Esophagus mucosa (tissue), 1 donor: Measurements from ENCODE around the gene NEBL. TPM values are rescaled to one million over a fixed set of nuclear protein-coding genes. Genes with fewer than 3 reads are reported as not detected.
"Not testable (repeated sequence)": the region's sequence is repeated elsewhere in the genome, so short reads cannot be mapped to it uniquely, and the experiment has no call there.

Experiments
- ATAC-seq: fragments of 200-7000 bp; cut with Tn5 transposase; one replicate; pipeline ENCODE4 v1.9.1; 2020
- total RNA-seq: library from RNA; stranded (reverse); gene quantifications from one replicate; pipeline ENCODE4 v1.2.4, GENCODE V29; 2023
- donor health status: DM: yes; HTN: yes; CAD: no.

The NEBL gene, protein sequence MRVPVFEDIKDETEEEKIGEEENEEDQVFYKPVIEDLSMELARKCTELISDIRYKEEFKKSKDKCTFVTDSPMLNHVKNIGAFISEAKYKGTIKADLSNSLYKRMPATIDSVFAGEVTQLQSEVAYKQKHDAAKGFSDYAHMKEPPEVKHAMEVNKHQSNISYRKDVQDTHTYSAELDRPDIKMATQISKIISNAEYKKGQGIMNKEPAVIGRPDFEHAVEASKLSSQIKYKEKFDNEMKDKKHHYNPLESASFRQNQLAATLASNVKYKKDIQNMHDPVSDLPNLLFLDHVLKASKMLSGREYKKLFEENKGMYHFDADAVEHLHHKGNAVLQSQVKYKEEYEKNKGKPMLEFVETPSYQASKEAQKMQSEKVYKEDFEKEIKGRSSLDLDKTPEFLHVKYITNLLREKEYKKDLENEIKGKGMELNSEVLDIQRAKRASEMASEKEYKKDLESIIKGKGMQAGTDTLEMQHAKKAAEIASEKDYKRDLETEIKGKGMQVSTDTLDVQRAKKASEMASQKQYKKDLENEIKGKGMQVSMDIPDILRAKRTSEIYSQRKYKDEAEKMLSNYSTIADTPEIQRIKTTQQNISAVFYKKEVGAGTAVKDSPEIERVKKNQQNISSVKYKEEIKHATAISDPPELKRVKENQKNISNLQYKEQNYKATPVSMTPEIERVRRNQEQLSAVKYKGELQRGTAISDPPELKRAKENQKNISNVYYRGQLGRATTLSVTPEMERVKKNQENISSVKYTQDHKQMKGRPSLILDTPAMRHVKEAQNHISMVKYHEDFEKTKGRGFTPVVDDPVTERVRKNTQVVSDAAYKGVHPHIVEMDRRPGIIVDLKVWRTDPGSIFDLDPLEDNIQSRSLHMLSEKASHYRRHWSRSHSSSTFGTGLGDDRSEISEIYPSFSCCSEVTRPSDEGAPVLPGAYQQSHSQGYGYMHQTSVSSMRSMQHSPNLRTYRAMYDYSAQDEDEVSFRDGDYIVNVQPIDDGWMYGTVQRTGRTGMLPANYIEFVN
- 30.1 TPM for total RNA-seq

DNA sequence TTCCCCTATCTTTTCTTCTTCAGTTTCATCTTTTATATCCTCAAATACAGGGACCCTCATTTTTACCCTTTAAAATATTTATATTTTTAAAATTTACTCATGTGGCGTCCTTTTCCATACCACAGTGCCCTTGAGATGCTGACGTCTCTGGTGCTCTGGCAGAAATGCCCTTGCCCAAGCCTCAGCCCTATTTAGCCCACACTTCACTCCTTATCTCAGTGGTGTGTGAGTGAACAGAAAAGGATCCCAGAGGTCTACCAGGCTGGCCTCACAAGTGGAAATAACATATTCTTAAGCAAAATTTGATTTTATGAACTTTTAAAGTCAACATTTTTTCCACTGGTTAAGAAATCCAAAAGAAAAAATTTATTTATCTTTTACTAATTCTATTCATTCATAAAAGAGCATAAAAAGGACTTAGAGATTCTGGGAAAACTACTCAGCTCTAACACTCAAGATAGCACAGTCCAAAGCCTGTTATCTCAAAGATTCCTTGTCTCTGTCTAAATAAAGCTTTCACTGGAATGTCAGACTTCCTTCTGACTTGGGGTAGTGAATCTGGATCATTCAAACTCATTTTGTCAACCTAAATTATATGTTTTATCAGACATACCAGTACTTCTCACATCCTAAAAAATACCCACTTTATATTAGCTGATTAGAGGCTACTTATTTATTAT lies at the start of gene NEBL:
Gene NEBL, minus strand, starts transcription at position 166 of the 680 bp plus-strand sequence. Its CDS starts 106 bp downstream, at position 60.
- ATAC-seq = no peak

DNA sequence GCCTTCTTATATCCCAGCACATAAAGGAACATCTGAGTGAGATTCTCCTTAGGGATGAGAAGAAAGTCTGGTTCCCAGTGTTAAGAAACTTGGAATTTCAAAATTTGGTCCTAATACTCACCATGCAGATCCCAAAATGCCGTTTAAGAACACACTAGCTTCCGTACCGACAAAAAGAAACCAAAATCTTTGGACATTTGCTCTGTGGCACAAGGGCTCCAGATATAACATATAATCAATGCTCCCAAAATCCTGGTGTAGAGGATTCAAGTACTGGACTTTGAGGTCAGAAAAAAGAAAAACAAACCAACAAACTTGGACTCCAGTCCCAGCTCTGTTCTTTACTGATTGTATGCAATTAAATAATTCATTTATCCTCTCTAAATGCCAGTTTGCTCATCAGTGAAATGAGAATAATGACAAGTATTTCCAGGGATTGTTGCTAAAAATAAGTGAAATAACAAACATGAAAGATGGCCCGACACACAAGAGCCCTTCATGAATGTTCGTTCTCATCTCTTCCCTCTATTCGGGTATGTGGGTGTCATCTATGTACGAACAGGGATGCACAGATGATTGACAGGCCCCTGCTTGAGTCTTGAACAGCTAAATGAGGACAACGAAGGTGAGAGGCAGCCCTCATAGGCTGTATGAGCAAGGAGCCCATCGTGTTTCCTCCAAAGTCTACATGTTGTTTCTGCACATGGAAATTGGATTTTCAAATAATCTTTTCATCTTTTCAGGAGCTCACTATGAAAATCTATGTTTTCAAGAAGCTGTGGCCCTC lies 48.6 kb upstream of the NEBL start:
- ATAC-seq = no peak

DNA sequence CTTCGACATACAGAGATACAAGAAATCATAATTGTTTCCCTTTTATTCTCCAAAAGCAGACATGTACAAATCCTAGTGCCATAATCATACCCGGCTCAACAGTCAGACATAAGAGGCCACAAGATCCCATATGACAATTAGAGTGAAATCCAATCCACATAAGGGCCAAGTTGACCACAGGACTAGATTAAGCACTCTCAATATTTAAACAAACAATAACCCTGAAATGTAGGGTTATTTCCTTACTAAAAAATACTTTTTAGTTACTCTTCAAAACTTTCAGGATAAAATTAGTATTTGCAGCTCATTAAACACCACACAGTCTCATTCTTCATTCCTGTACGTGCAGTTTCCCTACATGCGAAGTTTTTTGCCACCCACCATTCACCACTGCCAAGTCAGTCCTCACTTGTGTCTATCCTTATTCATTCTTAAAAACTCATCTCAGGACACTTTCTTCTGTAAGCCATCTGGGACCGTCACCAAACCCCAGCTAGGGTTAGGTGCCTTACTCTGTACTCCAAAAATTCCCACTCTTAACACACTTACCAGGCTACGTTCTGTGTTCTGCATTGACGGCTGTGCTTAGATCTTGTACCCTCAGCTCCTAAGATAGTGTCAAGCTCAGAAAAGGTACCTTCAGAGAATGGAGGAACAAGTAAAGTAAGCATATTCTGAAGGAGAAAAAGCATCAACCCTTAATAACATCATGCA lies 47.8 kb upstream of the NEBL start:
- ATAC-seq = no peak

DNA sequence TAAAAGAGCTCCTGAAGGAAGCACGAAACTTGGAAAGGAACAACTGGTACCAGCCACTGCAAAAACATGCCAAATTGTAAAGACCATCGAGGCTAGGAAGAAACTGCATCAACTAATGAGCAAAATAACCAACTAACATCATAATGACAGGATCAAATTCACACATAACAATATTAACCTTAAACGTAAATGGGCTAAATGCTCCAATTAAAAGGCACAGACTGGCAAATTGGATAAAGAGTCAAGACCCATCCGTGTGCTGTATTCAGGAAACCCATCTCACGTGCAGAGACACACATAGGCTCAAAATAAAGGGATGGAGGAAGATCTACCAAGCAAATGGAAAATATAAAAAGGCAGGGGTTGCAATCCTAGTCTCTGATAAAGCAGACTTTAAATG lies 42.3 kb upstream of the NEBL start:
- ATAC-seq = not testable (repeated sequence)

DNA sequence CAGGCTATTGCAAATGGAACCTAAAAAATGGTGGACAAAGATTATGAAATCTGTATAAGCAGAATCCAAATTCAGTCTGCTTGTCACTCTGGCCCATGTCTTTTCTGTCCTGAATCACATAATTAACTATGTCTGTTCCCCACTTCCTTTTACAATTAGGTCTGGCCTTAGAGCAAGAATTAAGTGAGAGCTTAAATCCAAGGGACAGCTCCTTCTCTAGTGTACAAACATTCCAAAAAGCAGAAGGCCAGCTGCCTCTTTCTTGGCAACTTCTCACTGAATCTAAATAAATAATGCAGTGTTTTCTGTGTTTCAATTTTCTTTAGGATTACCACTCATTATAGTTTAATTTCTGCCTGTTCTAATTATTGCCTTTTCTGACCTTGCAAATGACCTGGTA lies 39.3 kb upstream of the NEBL start:
- no peak for ATAC-seq

DNA sequence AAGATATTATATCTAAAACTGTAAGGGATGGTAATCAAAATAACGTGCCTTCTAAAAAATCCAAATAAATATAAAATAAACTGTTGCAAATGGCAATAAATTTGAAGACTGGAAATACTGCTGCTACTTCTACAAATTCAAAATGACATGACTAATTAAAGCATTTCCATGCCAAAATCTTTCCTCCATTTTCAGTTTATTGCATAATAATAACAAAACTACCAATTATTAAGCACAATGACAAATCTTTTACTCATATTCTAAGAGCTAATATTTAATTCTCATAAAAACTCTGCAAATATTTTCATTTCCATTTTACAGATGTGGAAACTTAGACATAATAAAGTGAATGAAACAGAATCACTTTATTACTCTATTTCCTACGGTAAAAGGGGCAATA lies 38.8 kb upstream of the NEBL start:
- ATAC-seq = no peak

DNA sequence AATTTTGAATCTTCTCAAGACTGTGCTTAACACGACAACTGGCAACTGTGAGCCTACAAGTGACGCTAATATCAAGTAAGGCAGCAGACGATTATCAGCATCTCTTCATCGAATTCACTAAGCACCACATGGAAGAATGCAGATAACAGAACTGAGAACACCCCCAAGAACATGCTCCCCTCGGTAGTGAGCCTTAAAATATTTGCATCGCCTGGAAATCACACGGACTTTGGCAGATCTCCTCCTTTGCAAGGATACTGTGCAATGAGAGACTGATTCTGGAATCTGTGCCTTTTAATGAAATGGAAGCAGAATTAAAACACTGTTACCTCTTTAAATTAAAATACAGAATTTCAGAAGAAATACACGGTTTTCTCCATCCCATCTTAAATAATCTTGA lies 38.2 kb upstream of the NEBL start:
- ATAC-seq = no peak

DNA sequence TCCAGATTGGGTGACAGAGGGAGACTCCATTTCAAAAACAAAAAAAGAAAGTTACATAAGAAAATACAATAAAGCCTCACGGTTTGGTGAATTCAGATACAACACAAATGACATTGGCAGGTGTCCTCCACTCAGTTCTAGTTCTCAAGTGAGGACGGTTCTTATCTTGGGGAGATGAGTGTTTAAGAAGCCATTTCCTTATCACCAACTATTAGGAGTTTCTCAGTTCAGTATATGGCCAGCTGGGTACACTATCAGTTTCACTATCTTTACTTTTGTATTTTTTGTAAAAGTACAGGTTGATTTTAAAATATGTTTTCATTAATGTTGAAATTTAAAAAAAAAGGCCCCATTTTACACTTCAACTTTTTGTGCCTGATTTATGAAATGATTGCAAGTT lies 36.6 kb upstream of the NEBL start:
- ATAC-seq = no peak

DNA sequence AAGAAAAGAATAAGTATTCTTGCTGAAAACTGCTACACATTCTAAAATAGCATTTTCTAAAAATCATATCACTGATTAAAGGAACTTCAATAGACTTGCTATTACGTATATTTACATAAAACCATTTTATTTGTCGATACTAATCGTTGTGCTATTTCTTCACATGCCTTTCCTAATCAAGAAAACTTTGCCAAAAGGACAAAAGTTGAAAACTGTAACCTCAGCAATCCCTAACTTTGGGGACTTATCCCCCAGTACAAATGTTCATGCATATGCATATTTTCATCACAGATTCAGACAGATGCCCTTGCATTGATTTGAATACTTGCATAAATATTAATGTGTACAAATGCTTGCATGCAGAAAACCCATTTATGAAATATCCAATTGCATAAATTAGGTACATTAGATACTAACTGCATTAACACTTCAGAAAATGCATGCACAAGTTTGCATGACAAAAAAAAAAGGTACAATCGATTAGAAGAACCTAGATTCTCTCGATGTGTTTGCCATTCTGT lies 35.6 kb upstream of the NEBL start:
- ATAC-seq = no peak

DNA sequence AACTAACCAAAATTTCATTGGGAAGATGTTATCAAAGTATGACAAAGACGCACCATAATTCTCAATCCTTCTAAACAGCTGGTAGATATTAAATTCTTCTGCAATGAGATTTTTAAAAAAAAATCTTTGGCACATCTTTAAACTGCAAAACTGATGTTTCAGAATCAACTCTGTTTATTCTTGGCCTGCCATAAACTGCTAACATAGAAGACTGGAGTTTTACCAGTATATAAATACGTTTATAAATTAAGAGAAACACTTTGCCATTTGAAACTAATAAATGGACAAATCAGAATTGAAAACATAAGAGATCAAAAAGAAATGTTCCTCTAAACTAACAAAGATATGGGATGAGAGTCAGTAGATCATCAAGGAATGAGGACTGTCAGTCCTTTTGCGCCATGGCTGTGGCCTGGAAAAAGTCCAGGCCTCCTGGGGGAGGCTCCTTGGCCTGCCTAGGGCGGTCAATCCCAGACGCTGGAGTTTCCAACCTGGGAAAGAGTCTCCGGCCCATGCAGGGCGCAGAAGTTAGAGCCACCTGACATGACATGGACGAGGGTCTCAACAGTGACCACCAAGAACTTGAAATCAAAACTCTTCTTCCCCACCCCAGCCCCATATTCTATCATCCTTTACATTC lies 34.2 kb upstream of the NEBL start:
- ATAC-seq = no peak

DNA sequence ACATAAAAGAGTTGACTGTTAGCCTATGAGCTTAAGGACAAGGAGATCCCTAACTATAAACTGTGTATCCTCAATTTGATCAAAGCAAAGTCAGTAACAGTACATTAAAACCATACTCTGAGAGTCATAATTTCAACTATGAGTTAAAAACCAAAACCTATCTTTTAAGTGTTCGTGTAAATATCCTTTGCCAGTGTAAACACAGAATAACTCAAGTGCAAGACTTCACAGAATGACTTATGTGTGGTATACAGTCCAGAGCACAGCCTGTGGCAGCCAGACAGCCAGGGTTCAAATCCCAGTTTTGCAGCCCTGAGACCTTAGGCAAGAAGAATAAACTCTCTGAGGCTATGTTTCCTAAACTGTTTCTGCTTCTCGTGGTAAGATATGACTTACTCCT lies 30.3 kb upstream of the NEBL start:
- ATAC-seq = no peak

DNA sequence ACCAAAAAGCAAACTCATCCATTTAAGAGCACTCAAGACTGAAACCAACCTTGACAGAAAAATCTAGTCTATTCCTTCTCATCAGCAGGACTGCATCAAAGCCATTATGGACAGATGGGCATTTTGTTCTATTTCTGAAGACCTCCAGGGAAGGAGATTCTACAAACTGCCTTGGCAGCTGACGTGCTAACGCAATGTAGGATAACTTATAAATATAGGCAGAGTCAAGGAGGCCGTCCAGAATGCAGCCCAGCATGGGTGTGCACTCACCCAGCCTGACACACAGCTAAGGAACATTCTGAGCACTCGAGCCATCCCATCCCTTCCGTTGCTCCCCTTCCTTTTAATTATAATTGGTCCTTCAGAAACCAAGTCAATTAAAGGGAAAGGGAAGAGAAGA lies 25.3 kb upstream of the NEBL start:
- ATAC-seq = no peak

DNA sequence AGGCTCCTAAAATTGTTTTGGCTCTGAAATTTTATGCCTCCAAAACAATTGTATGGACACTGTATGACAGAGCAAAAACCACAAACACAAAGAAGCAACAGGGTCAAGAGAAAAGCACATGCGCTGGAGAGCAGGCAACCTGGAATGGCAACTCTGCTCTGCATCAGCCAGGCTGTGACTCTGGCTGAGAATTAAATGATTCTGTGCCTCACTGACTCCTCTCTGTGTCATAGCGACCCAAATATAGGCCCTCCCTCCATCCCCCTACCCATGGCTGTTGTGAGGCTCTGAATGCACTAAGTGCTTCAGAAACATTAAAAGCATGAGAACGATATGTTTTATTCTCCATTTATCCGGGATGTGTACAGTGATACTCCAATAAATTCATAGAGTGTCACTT lies 24.9 kb upstream of the NEBL start:
- no peak for ATAC-seq

DNA sequence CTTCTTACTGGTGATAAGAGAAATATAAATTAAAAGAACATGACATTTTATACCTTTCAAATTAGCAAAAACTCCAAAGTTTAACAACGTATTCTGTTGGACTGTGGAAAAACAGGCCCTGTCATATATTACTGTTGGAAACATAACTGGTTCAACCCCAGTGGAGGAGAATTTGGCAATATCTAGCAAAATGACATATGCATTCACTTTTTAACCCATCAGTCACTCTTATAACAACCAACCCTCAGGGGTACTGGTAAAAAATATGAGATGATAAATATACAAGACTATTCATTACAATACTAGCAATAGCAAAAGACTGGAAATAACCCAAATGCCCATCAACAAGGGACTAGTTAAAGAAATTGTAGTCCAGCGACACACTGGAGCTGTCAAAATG lies 22.9 kb upstream of the NEBL start:
- no peak for ATAC-seq

DNA sequence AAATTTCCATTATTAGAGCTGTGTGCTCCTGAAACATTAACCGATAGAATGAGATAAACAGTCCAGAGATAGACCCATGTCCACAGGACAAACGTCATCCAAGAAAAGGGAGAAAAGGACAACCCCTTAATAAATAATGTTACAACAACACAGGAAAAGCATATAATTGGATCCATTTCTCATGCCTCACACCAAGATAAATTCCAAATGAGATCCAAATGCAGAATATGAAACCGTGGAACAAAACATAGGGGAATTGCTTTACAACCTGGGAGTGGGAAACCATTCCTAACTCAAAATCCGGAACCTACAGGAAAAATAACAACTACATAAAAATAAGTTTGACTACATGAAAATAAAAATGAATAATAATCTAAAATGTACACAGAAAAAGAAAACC lies 22.4 kb upstream of the NEBL start:
- ATAC-seq = no peak

DNA sequence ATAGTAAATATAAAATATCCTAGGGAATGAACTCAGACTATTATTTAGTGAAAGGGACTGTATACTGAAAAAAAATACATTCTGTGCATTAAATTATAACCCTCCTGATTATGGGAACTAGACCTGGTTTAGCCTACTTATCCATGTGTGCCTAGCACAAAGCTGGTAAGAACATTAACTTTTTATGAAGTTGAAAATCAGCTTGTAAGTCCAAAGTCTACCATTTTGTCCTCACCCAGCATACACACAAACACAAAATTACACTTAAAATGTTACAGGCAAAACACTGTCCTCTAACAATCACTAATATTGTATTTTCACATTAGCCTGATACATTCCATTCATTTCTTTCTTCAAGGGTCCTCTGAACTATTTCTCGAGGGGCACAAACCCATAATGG lies 19.9 kb upstream of the NEBL start:
- ATAC-seq = no peak

DNA sequence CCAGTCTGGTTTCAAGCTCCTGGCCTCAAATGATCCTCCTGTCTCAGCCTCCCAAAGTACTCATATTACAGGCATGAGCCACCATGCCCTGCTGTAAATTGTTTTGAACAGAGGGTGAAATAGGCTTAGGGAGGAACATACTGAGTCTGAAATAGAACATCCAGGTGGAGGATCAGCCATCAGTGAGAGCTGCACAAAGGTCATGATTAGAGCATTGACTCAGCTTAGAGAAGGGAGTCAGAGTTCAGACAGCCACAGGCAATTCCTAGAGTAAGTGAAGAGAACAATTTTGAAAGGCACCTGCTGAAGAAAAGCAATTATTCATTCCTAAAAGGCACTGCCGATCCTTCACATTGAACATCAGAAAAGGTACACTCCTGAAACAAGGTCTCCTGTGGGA lies 15.9 kb upstream of the NEBL start:
- no peak for ATAC-seq

DNA sequence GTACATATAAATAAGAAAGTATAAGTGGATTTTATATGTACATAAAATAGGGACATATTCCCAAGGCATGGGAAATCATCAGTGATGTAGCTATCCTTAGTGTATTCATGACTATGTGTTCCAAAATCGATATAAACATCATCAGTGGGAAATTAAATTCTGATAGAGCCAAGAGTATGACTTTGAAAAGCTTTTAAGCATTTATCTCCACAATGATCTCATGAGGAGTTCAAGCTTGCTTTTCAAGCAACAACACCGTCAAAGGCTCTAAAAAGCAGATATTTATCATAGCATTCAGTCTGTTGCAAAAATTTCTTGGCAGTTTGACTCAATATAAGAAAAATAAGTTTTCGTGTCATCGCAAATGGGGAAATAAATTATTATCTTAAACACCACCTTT lies 14.5 kb upstream of the NEBL start:
- ATAC-seq = no peak

DNA sequence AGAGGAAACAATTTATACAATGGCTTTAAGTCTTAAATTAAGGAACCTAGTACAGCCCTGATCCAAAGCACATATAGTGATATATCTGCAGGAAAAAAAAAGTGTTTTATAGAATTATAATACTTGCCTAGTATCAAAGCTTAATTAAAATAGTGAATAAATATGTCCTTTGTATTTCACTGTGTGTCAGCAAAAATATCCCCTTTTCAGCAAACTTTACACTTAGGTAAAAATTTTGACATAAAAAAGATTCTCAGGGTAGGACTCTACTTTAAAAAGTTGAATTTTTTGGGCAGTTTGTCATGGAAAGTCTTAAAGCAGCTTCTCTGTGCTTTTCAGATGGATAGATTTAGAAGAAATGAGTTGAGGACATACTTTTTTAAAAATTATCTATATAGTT lies 12.7 kb upstream of the NEBL start:
- no peak for ATAC-seq

DNA sequence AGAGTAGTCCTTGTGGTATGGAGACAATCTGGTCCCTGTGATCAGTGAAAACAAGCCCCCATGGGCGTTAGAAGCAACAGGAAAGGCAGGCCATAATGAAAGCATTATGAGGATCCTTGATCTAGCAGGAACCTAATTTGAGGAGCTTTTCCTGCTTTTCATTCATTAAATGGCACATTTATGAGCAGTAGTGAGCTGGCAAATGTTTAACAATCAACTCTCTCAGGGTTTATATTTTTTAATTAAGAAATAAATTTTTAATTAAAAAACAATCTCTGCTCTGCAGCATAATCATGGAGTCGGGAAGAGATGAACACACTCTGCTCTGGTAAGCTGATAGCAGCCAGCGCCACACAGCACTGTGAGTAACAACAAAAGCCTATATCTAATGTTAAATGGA lies 11.3 kb upstream of the NEBL start:
- ATAC-seq = no peak
